Hippocampal formation (tissue), 2 donors: Measurements from ENCODE around the gene KLHL7.
A peak's percentile ranks its signal among the peaks of the same experiment; 100 is the strongest.

Experiments used
- DNase-seq, 2 donors: peaks; one replicate each; lab custom pipeline; 2025; lab: John Stamatoyannopoulos, UW

KLHL7 gene

DNA sequence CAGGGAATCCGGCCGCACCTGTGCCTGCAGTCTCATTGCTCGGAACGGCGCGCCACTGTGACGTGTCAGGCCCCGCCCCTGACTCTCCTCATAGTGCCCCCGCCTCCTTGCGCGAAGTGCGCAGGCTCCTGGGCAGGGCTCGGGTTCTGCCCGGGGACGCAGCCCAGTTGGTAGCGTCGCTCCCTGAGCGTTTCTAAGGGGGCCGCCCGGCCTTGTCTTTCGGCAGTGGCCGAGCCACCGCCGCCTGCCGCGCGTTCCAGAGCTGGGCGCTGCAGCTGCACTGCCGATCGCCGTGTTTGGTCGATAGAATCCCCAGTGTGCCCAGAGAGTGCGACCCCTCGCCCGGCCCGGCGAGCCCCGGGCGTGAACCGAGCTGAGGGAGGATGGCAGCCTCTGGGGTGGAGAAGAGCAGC, at the start of gene KLHL7:
Gene KLHL7 (plus strand): TSS at position 142 of the 413 bp plus-strand sequence. CDS start 242 bp downstream, at position 384.
- peak; percentile 91 to 95 for DNase-seq

GRCh38 chr7:23058408-23059096, 47.0 kb upstream of the KLHL7 start:
- peak in 1 of 2 donors; percentile 8 for DNase-seq

DNA sequence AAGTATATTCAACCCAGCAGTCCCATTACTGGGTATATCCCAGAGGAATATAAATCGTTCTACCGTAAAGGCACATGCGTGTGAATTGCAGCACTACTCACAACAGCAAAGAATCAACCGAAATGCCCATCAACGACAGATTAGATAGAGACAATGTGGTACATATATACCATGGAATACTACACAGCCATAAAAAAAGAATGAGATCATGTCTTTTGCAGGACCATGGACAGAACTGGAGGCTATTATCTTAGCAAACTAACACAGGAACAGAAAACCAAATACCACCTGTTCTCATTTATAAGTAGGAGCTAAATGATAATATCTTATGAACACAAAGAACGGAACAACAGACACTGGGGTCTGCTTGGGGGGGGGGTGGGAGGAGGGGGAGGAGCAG, 44.3 kb upstream of the KLHL7 start:
- DNase-seq, result no peak

- no peak for DNase-seq
Observed at GRCh38 chr7:23062452-23062851, 43.1 kb upstream of the KLHL7 start.

DNA sequence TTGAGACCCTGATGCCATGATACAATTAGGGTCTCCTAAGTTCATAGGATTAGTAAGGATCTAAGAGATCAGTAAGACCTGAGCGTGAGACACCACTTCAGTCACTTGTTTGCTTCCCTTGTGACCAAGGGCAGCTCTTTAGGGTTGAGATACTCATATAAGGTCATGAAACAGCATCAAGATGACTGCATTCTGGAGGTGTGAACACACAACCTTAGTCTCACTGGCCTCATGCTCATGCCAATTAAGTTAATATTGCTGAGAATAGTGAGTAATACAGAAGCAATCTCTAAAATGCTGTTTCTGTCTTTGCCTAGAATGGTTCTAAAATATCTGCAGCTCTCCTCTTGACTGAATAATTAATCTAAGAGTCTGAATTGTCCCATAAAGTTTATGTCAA, 39.6 kb upstream of the KLHL7 start:
- DNase-seq, result no peak

GRCh38 chr7:23067271-23067670, 38.3 kb upstream of the KLHL7 start:
- DNase-seq, result peak in 1 of 2 donors; percentile 30

DNA sequence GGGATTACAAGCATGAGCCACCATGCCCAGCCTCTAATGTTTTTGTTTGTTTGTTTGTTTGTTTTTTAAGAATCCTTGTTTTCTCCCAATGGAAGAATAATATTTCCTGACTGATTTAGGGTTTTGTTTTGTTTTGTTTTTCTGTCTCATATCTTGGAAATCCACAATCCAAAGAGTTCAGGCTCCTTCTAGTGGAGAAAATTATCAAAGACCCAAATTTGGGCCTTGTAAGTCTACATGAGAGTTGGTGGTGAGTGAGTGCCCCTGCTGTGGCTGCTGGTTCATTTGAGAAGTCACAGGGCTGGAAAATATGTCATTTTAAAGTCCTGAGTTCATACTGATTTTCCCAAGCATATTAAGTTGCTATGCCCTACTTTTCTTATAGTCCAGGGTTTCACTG, 33.5 kb upstream of the KLHL7 start:
- DNase-seq, result peak in 1 of 2 donors; percentile 8

GRCh38 chr7:23072922-23073321, 32.7 kb upstream of the KLHL7 start:
- no peak for DNase-seq

DNA sequence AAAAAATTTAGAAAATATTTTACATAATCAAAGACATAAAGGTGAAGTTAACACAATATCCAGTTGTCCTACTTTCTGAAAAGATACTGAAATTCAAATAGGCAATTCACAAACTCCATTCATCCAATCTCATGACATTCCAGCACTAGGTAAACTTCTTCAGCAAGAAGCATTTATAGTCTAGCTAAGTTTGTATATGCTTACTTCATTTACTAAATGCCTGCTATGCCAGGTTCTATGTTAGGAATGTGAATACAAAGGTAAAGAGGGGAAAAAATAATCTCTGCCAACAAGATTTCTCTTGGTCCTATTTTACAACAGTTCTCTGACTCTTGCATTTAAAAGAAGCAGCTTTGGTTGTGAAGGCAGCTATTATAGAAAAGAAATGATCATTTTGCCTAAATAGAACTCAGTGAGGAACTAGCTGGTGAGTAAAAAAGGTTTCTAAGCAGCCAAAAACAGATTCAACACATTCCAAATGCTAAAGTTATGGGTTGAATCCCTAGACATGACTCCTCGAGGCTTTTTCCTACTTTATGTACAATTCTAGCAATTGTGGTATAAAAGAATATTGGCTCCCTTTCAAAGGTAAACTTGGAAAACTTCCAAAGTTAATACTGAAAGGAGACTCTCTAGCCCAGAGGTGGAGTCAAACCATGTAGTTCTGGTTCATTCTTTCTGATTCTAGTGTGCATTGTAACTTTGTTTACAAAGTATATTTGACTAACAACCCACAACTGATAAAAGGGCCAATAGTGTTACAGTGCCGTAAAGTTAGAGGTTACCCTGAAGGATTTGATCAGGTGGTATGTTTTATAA, 30.9 kb upstream of the KLHL7 start:
- DNase-seq, result no peak

DNA sequence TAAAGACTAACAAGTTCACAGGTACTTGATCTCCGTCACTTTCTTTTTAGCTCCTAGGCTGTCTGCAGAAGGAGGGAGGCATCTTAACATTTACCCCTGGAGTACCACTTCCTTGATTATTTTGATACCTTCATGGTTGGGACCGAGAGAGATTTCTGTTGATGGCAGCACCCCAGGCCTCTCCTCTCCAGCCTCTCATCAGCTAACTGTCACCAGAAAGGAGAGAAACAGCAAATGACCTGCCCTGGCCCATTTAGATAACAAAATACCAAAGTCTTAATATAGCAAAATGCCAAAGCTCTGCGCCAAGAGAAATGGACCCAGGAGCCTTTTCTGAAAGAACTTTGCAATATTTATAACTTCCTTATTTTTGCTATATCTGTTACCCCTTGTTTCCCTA, 30.0 kb upstream of the KLHL7 start:
- DNase-seq, result no peak

- no peak for DNase-seq
Observed at GRCh38 chr7:23076772-23077171, 28.8 kb upstream of the KLHL7 start.

DNA sequence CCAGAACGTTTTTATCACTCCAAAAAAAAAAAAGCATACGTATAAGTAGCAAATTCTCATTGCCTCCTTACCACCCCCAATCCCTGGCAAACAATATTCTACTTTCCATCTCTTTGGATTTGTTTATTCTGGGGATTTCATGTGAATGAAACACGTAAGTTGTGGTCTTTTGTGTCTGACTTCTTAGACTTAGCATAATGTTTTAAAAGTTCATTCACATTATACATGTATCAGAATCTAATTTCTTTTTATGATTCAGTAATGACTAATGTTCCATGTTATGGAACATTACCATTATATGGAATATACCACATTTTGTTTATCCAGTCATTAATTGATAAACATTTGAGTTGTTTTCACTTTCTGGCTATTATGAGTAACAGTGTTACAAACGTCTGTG, 12.5 kb upstream of the KLHL7 start:
- DNase-seq, result no peak

DNA sequence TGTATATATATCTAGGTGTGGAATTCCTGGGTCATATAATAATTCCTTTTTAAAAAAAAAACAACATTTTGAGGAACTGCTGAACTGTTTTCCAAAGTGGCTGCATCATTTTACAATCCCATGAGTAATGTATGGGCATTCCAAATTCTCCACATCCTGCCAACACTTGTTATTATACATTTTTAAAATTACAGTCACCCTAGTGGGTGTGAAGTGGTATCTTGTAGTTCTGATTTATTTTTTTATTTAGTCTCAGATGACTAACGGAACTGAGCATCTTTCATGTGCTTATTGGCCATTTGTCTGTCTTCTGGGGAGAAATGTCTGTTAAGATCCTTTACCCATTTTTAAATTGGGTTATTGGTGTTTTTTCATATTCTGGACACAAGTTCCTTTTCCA, 12.0 kb upstream of the KLHL7 start:
- DNase-seq, result no peak

DNA sequence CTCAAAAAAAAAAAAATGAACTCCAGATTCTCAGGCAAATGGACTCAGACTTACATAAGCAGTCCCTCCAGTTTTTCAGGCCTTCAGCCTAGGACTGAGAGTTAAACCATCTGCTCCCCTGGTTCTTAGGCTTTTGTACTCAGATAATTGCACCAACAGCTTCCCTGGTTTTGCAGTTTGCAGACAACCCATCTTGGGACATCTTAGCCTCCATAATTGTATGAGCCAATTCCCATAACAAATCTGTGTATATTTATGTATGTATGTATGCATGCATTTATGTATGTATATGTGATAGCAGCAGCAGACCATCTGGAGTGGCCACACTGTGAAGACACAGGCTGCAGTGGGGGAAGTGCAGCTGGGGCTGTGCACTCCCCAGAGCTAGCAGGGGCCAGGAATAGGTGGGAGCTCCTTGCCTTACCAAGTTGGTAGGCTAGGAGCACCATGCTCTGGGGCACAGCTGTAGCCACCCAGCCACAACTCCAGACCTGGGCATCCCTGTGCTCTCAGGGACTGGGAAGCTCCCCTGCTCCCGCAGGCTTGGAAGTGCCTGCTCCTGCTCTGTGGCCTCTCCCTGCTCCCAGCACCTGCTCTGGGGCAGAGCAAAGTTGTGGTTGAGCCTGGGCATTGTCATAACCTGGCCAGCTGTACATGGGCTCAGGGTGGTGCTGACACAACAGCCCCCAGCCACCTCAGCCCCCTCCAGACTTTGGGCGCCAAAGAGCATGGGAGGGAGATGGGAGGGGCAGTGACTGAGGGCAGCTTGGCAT, 8.9 kb upstream of the KLHL7 start:
- DNase-seq, result no peak

GRCh38 chr7:23098029-23098428, 7.6 kb upstream of the KLHL7 start:
- DNase-seq, result no peak

DNA sequence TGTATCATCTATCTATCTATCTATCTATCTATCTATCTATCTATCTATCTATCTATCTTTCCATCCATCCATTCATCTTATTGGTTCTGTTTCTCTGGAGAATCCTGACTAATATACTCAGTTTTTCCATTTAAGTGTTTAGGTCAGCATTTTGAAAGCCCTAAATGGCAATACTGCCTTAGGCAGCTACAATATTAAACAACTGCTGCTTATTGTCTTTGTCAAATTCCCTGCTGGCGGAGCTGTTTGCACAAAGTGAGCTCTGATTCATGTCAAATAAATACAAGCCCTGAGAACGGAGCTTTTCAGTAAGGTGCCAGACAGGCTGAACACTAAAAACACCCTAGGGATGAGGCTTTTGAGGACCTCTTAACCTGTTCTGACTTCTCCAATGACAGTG, 7.1 kb upstream of the KLHL7 start:
- DNase-seq, result no peak

DNA sequence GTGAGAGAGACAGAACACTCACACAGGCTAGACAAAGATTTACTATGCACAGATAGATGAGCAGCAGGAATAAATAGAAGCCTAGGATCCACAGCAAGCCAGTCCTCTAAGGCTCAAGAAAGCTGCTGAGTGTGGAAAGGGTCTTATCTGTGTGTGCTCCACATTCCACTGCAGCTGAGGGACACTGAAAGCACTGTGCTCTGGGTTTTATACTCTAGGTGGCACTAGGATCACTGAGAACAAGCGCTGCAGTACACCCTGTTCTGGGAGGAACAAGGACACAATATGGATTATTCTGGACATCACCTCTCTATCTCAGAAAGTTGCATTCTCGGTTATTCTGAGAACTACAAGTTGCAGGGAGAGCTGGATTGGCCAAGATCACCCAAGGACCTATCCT, 4.9 kb upstream of the KLHL7 start:
- DNase-seq, result no peak

DNA sequence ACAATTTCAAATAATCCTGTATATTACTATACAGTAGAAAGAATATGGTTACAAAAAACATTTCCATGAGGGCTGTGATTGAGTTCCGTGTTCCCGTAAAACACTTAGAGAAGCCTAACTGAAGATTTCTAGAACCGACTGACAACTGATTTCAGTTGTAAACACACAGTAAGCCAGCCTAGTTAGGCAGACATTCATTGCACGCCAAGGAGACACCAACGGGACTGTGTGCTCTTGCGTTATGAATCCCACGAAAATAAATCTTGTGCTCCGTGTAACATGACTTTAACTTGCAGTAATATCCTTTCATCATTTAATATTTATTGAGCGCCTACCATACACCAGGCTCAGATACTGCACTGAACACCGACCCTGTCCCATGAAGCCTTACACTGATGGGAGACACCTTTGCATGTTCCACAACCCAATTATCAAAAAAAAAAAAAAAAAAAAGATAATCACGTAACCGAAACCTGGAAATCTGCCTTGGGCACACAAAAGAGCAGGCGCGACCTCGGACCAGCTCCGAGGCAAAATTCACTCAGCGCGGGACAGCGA, 420 bp upstream of the KLHL7 start:
- DNase-seq, result no peak

GRCh38 chr7:23106057-23106822, 655 bp downstream of the KLHL7 start:
- DNase-seq, result peak; percentile 34 to 40

DNA sequence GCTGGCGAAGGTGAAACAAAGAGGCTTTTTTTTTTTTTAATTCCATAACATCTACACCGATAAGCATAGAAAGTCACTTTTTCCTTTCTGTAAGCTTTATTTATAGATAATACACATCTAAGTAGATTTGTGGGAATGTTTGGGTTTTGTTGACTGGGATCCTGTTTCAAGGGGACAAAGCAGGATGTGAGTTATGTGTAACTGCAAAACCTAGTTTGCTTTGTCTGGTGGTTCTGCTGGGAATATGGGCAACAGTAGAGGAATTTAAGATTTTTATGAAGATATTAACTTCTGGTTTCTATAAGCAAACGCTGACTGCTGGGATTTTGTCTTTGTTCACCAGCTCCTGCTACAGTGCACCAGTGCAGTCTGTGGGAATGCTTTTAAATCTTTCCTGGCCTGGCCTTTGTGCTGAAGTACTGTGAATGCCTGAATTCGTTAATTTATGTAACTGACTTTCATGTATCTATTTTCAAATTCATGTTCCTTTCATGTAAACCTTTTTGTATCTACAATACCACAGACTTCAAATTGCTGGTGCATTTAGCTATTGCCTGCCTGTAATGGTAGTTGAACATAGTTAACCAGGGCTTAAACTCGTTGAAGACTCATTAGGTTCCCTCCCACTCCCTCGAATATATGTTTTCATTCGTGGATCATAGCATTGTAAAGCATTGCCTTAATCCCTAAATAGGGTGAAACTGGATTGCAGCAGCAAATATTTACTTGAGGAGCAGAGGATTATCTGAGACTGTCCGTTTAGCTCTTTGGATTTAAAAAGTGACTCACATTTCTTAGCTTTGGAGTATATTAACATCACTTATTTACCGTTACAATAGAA, 1.5 kb downstream of the KLHL7 start:
- DNase-seq, result no peak

DNA sequence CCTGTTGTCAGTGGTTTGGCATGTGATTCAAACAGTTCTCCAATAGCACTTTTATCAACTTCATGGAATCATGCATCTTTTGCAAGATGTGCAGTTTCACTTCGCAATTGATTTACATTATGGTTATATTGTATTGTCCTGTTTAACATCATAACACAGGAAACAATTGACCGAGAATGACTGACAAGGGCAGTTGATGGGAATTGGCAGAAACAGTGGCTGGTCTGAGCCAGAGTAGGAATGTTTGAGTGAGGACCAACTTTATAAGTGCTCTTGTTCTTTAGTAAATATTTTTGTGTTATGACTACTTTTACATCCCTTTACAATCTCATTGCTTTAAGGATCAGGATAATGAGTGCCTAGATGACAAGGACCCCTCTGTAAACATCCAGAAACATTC, 2.2 kb downstream of the KLHL7 start:
- DNase-seq, result no peak
